IMR-90 (cell line): Measurements from ENCODE around the gene CEBPA. TPM values are rescaled to one million over a fixed set of nuclear protein-coding genes. Genes with fewer than 3 reads are reported as not detected.

Experiments used
- ATAC-seq: fragments of 200-7000 bp; cut with Tn5 transposase; 2 replicates; pipeline ENCODE4 v1.9.1; 2020; ENCODE audit warnings: low read depth, mild to moderate bottlenecking, moderate library complexity
- BruUV-seq: library from RNA; stranded (reverse); fragments of 400-500 nt; replicated peaks from 2 replicates; lab custom pipeline; 2021; lab: Mats Ljungman, UMichigan
- CTCF ChIA-PET: fragments of 300-600 bp; formaldehyde crosslinking; extraction: SDS; loops from one replicate; lab custom pipeline; 2021; ENCODE audit warnings: antibody characterized with exemption; lab: Yijun Ruan, JAX
- POLR2A ChIA-PET: fragments of 300-600 bp; sonication (Branson Sonifier 250); formaldehyde crosslinking; loops from one replicate; lab custom pipeline; 2022; ENCODE audit warnings: antibody characterized with exemption; ENCODE audit not compliant: unreplicated experiment; lab: Charles Lee
- DNase-seq: peaks from one replicate; pipeline ENCODE4 v3.0.0; 2013
- H2AFZ ChIP-seq: replicated peaks from 2 replicates; pipeline ENCODE3; 2013; ENCODE audit warnings: low read length, mild to moderate bottlenecking; ENCODE audit not compliant: poor library complexity
- H2AK5ac ChIP-seq: 2 replicates; pipeline ENCODE4 v1.6.1; 2013; ENCODE audit warnings: low read depth, low read length, inconsistent platforms
- H2AK9ac ChIP-seq: replicated peaks from 2 replicates; pipeline ENCODE3; 2013; ENCODE audit warnings: mild to moderate bottlenecking, low read depth, low read length, moderate library complexity; ENCODE audit not compliant: poor library complexity
- H2BK120ac ChIP-seq: 2 replicates; pipeline ENCODE4 v1.6.1; 2013; ENCODE audit warnings: low read depth, low read length, inconsistent platforms
- H2BK15ac ChIP-seq: 3 replicates; pipeline ENCODE4 v1.6.1; 2013; ENCODE audit warnings: low read depth, low read length, inconsistent platforms
- H2BK20ac ChIP-seq: 2 replicates; pipeline ENCODE4 v1.6.1; 2013; ENCODE audit warnings: low read depth, mild to moderate bottlenecking, inconsistent platforms, low read length, moderate library complexity
- H2BK5ac ChIP-seq: 2 replicates; pipeline ENCODE4 v1.6.1; 2013; ENCODE audit warnings: mild to moderate bottlenecking, low read depth, low read length, inconsistent platforms; ENCODE audit not compliant: poor library complexity, severe bottlenecking
- H3K14ac ChIP-seq: replicated peaks from 2 replicates; pipeline ENCODE4 v1.6.1; 2013; ENCODE audit warnings: low read depth, low read length, inconsistent platforms
- H3K18ac ChIP-seq: 2 replicates; pipeline ENCODE4 v1.6.1; 2013; ENCODE audit warnings: low read depth, low read length, control low read depth
- H3K23ac ChIP-seq: 2 replicates; pipeline ENCODE4 v1.6.1; 2013; ENCODE audit warnings: low read depth, low read length, inconsistent platforms
- H3K27ac ChIP-seq: 2 replicates; pipeline ENCODE4 v1.5.1; 2013; ENCODE audit warnings: mild to moderate bottlenecking, control low read depth, low read length; ENCODE audit not compliant: insufficient read depth
- H3K27me3 ChIP-seq: 2 replicates; pipeline ENCODE4 v1.6.1; 2013; ENCODE audit warnings: low read length; ENCODE audit not compliant: control insufficient read depth, insufficient read depth
- H3K36me3 ChIP-seq: 2 replicates; pipeline ENCODE4 v1.6.1; 2013; ENCODE audit warnings: low read length, mixed read lengths; ENCODE audit not compliant: control insufficient read depth, insufficient read depth
- H3K4ac ChIP-seq: 2 replicates; pipeline ENCODE4 v1.6.1; 2013; ENCODE audit warnings: low read depth, low read length, inconsistent platforms
- H3K4me1 ChIP-seq: 2 replicates; pipeline ENCODE4 v1.6.1; 2013; ENCODE audit warnings: low read length, mixed read lengths; ENCODE audit not compliant: control insufficient read depth, insufficient read depth
- H3K4me2 ChIP-seq: 2 replicates; pipeline ENCODE4 v1.6.1; 2013; ENCODE audit warnings: low read depth, mild to moderate bottlenecking, control low read depth, low read length, moderate library complexity
- H3K4me3 ChIP-seq: 2 replicates; pipeline ENCODE4 v1.5.1; 2013; ENCODE audit warnings: low read depth, mild to moderate bottlenecking, control low read depth, low read length, moderate library complexity; ENCODE audit not compliant: insufficient read depth
- H3K56ac ChIP-seq: 2 replicates; pipeline ENCODE4 v1.6.1; 2013; ENCODE audit warnings: low read length, inconsistent platforms; ENCODE audit not compliant: insufficient read depth; ENCODE audit errors: extremely low read depth
- H3K79me1 ChIP-seq, 2 experiments: 2 replicates each; pipeline ENCODE4 v1.6.1; 2013; ENCODE audit warnings: low read length in 2 of 2, inconsistent platforms in 1 of 2, low read depth in 1 of 2
- H3K9ac ChIP-seq: 2 replicates; pipeline ENCODE4 v1.6.1; 2013; ENCODE audit warnings: low read depth, low read length, control low read depth
- H3K9me1 ChIP-seq: 2 replicates; pipeline ENCODE4 v1.6.1; 2013; ENCODE audit warnings: low read length, inconsistent platforms; ENCODE audit not compliant: insufficient read depth
- H3K9me3 ChIP-seq: 2 replicates; pipeline ENCODE4 v1.6.1; 2013; ENCODE audit warnings: low read length; ENCODE audit not compliant: control insufficient read depth, insufficient read depth
- H4K20me1 ChIP-seq: 2 replicates; pipeline ENCODE4 v1.6.1; 2013; ENCODE audit warnings: low read length, inconsistent platforms; ENCODE audit not compliant: insufficient read depth
- H4K5ac ChIP-seq: 2 replicates; pipeline ENCODE4 v1.6.1; 2013; ENCODE audit warnings: mild to moderate bottlenecking, low read depth, low read length, control low read depth
- H4K8ac ChIP-seq, 2 experiments: 2 replicates each; pipeline ENCODE4 v1.6.1; 2013; ENCODE audit warnings: low read depth in 2 of 2, low read length in 2 of 2, control low read depth in 1 of 2, inconsistent platforms in 1 of 2
- H4K91ac ChIP-seq: 2 replicates; pipeline ENCODE4 v1.6.1; 2013; ENCODE audit warnings: low read depth, low read length, inconsistent platforms; ENCODE audit not compliant: insufficient read depth
- CHD1 ChIP-seq: IDR thresholded peaks from 2 replicates; pipeline ENCODE4 v1.6.1; 2012; ENCODE audit warnings: low read depth, low read length, improper control_type of control experiment
- ELK1 ChIP-seq: fragments of 150-350 bp; IDR thresholded peaks from 2 replicates; pipeline ENCODE4 v1.6.1; 2016; ENCODE audit warnings: low read depth, mild to moderate bottlenecking, low read length, moderate library complexity, borderline replicate concordance
- FOS ChIP-seq: fragments of 150-350 bp; IDR thresholded peaks from 2 replicates; pipeline ENCODE4 v1.6.1; 2016; ENCODE audit warnings: low read depth, low read length
- MAZ ChIP-seq: IDR thresholded peaks from 2 replicates; pipeline ENCODE4 v1.6.1; 2012; ENCODE audit warnings: low read depth, mild to moderate bottlenecking, low read length, improper control_type of control experiment, moderate library complexity, borderline replicate concordance
- NFE2L2 ChIP-seq: fragments of 150-350 bp; IDR thresholded peaks from 2 replicates; pipeline ENCODE4 v1.6.1; 2016; ENCODE audit warnings: low read depth, mild to moderate bottlenecking, low read length
- POLR2A ChIP-seq: IDR thresholded peaks from 2 replicates; pipeline ENCODE4 v1.6.1; 2012; ENCODE audit warnings: mild to moderate bottlenecking, low read depth, low read length
- RAD21 ChIP-seq: IDR thresholded peaks from 2 replicates; pipeline ENCODE4 v1.6.1; 2012; ENCODE audit warnings: low read length, improper control_type of control experiment
- SMC3 ChIP-seq: fragments of 150-350 bp; IDR thresholded peaks from 2 replicates; pipeline ENCODE4 v1.6.1; 2016; ENCODE audit warnings: low read depth, mild to moderate bottlenecking, antibody characterized with exemption, low read length, moderate library complexity
- USF2 ChIP-seq: fragments of 150-350 bp; IDR thresholded peaks from 2 replicates; pipeline ENCODE4 v1.6.1; 2017; ENCODE audit warnings: mild to moderate bottlenecking, antibody characterized with exemption, low read length, low read depth
- WGBS, 2 experiments: methylation state at CpG; one replicate each; pipeline versions ENCODE4 v1.1.5 to v1.1.7; 2013; ENCODE audit warnings: missing lambda C conversion rate in 2 of 2; ENCODE audit not compliant: insufficient read length in 1 of 2; ENCODE audit errors: extremely low coverage in 2 of 2; 5-methylcytosine and 5-hydroxymethylcytosine counted together
- dilution Hi-C: fragments of 300-500 bp; cut with HindIII; formaldehyde crosslinking; loops from one replicate; pipeline ENCODE4 v1.14.3; 2018; ENCODE audit warnings: low sequenced_read_pairs; ENCODE audit not compliant: unreplicated experiment
- in situ Hi-C: fragments of 300-500 bp; cut with MboI; formaldehyde crosslinking; loops from 3 replicates; pipeline ENCODE4 v1.14.3; 2019; ENCODE audit warnings: low sequenced_read_pairs, inconsistent platforms, mixed read lengths
- intact Hi-C: fragments of 100-400 bp; cut with micrococcal nuclease; formaldehyde crosslinking; loops from 2 replicates; pipeline ENCODE4 v1.10.0; 2022
- polyA plus RNA-seq, 3 experiments: library from polyadenylated mRNA; depleted of rRNA; stranded (reverse); fragments of >200 nt; gene quantifications; 2 replicates each; pipeline ENCODE4 v1.2.3, GENCODE V29; 2012; ENCODE audit warnings: low replicate concordance in 1 of 3
- total RNA-seq: library from RNA; depleted of rRNA; stranded (reverse); fragments of >200 nt; gene quantifications from 2 replicates; pipeline ENCODE4 v1.2.3, GENCODE V29; 2012

Gene CEBPA
- total and polyA plus RNA-seq, 2 of the 4 experiments (the other 2 are of a cell fraction), result under 0.01 to 0.09 TPM

DNA sequence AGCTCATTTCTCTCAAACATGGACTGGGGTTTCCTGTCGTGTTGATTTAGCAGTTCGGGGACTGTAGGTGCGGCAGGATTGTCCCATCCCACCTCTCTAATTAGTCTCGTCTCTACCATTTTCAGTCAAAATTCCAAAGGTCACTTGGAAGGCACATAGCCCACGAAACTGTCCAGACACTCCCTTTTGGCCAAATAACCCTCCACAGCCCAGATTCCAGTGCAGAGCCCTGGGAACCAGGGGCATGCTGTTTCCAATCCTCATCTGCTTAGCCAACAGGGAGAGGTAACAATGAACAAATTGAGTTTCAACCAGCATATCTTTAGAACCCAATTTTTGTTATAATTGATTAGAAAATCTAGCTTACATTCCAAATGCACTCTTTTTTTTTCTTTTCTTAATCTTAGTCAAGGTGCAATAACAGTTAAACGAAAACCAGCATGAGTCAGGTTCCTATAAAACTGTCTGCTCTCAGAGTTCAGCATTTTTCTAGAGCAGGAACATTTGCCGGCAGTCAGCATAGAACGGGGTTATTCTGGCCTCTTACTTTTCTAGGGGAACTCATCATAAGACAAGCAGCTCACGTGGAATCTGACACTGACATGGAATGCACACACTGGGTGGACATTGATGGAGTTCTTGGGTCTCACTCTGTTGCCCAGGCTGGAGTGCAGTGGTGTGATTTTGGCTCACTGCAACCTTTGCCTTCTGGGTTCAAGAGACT is 14.4 kb upstream of the CEBPA start:
- Histone ChIP-seq H3K36me3 (no peaks in the 10 kb centered on the region), H3K14ac (no peak overlapping the region), H3K4me3 (no peak overlapping the region), H4K91ac (no peak overlapping the region), H3K9me1 (no peaks in the 10 kb centered on the region), H2BK20ac (no peak overlapping the region), H4K8ac (no peak overlapping the region), H3K4me2 (no peak overlapping the region), H4K5ac (no peak overlapping the region), H3K9me3 (no peaks in the 10 kb centered on the region), H3K4ac (no peak overlapping the region), H2BK5ac (no peak overlapping the region), H3K4me1 (no peaks in the 10 kb centered on the region), H2BK15ac (no peak overlapping the region), H3K79me1 (no peaks in the 10 kb centered on the region), H3K9ac (no peak overlapping the region), H3K27ac (no peak overlapping the region), H2AK9ac (no peak overlapping the region), H3K18ac (no peak overlapping the region), H2AFZ (no peak overlapping the region), H4K20me1 (no peaks in the 10 kb centered on the region), H3K23ac (no peak overlapping the region), H2AK5ac (no peak overlapping the region), H2BK120ac (no peak overlapping the region), H3K56ac (no peak overlapping the region), H3K27me3 (peaks cover 5% of the 10 kb centered on the region; the same call in 1 of the 2 replicates)
- TF ChIP-seq POLR2A (no peak), CHD1 (no peak), RAD21 (no peak), FOS (no peak), SMC3 (no peak), MAZ (no peak), NFE2L2 (no peak), USF2 (no peak), ELK1 (no peak)
- no TSS peak for BruUV-seq
- in situ Hi-C loops, result no loop called here
- ATAC-seq (no peak), DNase-seq (no peak)
- 69% methylated on average over 3 of the region's 9 CpGs; no CpG with 5 or more reads in 1 of the 2 experiments for WGBS, 2 experiments
- intact Hi-C loops, result no loop called here
- dilution Hi-C loops, result no loop called here
- POLR2A ChIA-PET, result no interaction called here
- CTCF ChIA-PET, result no interaction called here
